ENCODE data around the gene LSM2.
"Not testable (repeated sequence)": the region's sequence is repeated elsewhere in the genome, so short reads cannot be mapped to it uniquely, and the experiment has no call there.

LSM2 gene

DNA sequence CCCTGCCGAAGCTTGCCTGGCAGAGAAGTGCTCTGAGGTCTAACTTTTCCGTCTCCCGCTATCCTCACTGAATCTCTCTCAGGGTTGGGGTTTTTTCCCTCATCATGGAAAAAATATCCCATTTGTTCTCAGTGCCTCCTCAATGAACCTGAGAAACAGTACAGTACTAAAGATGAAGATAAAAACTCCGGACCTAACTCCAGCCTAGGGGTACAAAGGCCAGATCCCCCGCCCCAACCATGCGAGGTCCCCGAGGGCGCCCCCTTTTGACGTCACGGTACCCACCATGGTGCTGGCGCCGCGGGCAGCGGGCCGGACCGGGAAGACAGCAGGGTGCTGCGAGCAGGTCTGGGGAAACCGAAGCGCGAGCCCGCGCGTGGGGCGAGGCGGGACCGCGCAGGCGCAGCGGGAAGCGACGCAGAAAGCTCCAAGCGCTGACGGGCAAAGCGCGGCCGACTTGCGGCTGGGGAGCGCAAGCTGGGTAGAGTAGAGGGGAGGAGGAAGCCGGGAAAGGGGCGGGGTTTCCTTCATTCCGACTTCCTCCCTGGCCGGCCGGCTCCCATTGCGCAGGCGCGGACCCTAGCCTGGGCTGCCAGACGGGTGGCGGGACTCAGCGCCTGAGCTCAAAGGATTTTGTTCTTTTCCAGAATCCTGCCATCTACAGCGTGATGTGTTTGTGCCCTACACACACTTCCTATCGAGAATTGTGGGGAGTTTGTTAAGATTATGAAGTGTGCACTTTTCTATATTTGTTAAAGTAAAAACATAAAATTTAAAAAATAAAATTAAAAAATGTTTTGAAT lies at the start of gene LSM2:
TSS of gene LSM2 (minus strand) at position 497 of the 803 bp plus-strand sequence. CDS start at position 288, 209 bp downstream.
- DNase-seq (ENCODE audit: low read depth), result peak; percentile 96

DNA sequence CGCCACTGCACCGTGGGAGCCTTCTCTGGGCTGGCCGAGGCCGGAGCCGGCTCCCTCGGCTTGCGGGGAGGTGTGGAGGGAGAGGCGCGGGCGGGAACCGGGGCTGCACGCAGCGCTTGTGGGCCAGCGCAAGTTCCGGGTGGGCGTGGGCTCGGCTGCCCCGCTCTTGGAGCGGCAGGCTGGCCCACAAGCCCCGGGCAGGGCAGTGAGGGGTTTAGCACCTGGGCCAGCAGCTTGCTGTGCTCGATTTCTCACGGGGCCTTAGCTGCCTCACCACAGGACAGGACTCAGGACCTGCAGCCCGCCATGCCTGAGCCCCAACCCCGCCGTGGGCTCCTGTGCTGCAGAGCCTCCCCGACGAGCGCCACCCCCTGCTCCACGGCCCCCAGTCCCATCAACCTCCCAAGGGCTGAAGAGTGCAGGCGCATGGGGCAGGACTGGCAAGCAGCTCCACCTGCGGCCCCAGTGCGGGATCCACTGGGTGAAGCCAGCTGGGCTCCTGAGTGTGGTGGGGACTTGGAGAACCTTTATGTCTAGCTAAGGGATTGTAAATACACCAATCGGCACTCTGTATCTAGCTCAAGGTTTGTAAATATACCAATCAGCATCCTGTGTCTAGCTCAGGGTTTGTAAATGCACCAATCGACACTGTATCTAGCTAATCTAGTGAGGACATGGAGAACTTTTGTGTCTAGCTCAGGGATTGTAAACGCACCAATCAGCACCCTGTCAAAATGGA lies 45.4 kb upstream of the LSM2 start:
- DNase-seq (ENCODE audit: low read depth), result not testable (repeated sequence)

DNA sequence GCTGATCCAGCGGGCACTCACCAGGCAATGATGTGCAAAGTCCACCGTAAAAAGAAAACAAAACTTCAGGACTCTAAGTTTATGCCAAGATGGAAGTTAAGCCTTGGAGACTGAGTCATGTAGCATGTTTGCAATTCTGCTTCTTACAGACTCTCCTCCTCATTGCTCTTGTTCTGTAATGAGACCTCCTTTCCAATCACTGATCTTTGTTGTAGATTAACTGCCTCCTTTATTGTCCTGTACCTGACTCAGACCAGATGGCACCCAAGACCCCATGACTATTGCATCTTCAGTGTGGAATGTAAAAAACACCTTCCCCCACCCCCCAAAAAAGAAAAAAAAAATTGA lies 44.7 kb upstream of the LSM2 start:
- DNase-seq (ENCODE audit: low read depth), result no peak

DNA sequence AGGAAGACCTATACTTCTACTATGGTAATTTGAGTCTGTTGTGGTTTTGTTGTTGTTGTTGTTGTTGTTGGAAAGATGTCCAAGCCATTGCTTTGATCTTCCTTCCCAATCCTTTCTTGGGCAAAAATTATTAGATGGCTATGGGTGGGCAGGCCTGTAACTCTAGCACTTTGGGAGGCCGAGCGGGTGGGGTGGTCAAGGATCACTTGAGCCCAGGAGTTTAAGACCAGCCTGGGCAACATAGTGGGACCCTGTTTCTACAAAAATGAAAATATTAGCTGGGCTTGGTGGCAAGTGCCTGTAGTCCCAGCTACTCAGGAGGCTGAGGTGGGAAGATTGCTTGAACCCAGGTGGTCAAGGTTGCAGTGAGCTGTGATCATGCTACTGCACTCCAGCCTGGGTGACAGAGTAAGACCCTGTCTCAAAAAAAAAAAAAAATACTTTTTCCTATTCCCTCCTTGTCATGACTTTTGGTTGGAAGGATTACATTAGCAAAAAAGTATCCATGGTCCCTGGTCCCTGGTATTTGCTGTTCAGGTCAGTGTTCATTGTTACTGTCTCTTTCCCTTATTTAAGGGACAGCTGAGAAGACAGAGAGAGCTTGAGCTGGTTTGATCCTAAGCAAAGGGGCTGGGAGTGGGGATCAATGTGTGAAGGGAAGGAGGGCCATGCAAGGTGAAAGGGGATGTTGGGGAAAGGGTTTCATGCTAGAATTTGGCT lies 44.2 kb upstream of the LSM2 start:
- DNase-seq (ENCODE audit: low read depth), result no peak

DNA sequence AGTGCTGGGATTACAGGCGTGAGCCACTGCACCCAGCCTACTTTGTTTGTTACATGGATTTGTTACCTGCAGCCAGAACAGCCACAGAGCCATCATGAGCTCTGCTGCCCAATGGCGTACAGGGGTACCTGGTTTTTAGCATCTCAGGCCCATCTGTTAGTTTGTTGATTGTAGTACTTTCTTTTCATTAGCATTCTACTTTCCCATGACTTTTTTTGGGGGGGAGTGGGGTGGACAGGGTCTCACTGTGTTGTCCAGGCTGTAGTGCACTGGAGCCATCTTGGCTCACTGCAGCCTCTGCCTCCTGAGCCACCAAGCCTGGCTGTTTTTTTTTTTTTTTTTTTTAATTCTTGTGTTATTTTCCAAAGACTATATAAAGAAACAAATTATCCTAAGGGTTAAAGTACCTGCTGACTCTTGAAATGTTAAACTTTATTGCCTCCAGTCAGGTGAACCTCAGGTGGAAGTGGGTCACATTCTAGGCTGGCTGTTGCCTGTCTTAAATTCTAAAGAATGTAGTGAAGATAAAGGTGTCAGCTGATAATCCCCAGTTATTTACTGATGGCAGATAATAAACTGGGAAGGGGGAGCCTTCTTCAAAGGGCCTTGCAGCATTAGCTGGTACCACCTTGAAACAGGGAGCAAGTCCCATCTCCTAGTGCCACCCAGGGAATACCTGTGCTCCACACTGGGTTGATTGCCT lies 40.7 kb upstream of the LSM2 start:
- no peak for DNase-seq (ENCODE audit: low read depth)

DNA sequence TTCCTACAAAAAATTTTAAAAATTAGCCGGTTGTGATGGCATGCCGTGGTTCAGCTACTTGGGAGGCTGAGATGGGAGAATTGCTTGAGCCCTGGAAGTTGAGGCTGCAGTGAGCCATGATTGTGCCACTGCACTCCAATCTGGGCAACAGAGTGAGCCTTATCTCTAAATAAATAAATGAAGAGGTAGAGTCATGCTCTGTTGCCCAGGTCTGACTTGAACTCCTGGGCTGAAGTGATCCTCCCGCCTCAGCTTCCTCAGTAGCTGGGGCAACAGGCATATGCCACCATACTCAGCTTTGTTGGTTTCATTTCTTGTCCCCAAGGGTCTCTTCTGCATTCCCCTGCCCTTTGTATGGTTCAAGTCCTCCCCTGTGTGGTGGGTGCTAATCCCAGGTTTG lies 37.7 kb upstream of the LSM2 start:
- no peak for DNase-seq (ENCODE audit: low read depth)

DNA sequence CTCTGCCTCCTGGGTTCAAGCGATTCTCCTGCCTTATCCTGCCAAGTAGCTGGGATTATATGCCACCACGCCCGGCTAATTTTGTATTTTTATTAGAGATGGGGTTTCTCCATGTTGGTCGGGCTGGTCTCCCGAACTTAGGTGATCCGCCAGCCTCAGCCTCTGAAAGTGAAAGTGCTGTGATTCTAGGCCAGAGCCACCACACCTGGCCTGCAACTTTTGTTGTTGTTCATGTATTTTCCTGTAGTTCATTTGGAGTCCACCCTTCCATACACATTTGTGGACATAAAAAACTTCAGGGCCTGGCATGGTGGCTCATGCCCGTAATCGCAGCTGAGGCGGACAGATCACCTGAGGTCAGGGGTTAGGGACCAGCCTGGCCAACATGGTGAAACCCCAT lies 35.3 kb upstream of the LSM2 start:
- no peak for DNase-seq (ENCODE audit: low read depth)

DNA sequence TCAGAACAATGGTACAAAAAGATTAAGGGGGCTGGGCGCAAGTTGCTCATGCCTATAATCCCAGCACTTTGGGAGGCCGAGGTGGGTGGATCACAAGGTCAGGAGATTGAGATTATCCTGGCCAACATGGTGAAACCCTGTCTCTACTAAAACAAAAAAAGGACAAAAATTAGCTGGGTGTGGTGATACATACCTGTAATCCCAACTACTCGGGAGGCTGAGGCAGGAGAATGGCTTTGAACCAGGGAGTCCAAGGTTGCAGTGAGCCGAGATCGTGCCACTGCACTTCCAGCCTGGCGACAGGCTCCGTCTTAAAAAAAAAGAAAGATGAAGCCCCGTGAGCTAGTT lies 33.0 kb upstream of the LSM2 start:
- not testable (repeated sequence) for DNase-seq (ENCODE audit: low read depth)

DNA sequence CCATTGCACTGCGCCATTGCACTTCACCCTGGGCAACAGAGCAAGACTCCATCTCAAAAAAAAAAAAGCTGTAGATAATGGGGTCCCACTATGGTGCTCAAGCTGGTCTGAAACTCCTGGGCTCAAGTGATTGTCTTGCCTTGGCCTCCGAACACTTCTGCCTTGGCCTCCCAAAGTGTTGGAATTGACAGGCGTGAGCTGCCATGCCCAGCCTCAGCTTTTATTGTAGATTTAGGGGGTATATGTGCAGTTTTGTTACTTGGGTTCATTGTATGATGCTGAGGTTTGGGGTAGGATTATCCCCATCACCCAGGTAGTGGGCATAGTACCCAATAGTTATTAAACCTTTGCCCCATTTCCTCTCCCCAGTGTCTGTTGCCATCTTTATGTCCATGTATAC lies 32.2 kb upstream of the LSM2 start:
- DNase-seq (ENCODE audit: low read depth), result no peak

DNA sequence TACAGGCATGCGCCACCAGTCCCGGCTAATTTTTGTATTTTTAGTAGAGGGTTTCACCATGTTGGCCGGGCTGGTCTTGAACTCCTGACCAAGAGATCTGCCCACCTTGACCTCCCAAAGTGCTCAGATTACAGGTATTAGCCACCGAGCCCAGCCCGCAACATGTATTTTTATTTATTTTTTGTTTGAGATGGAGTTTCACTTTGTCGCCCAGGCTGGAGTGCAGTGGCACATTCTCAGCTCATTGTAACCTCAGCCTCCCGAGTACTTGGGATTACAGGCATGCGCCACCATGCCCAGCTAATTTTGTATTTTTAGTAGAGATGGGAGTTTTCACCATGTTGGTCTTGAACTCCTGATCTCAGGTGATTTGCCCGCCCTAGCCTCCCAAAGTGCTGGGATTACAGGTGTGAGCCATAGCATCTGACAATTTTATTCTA lies 31.4 kb upstream of the LSM2 start:
- not testable (repeated sequence) for DNase-seq (ENCODE audit: low read depth)

DNA sequence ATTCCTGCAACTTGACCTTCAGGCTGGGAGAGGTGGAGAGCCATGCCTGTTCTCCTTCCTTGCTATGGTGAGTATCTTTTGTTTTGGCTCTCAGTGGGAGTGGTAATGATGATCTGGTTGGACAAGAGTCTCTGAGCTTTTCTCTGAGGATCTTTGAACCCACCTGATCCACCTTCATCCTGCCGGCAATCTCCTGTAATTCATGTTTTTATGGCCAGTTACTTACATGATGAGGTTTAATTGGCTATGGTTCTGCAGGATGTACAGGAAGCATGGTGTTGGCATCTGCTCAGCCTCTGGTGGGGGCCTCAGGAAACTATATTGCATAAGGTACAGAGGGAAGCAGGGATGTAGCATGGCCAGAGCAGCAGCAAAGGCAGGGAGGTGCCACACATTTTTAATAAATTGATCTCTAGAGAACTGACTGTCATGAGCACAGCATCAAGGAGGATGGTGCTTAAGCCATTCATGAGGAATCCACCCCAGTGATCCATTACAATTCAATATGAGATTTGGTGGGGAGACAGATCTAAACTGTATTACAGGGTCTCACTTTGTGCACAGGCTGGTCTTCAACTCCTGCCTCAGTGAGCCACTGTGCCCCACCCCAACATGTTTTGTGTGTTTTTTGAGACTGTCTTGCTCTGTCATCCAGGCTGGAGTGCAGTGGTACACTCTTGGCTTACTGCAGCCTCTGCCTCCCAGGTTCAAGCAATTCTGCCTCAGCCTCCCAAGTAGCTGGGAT lies 30.8 kb upstream of the LSM2 start:
- DNase-seq (ENCODE audit: low read depth), result no peak

DNA sequence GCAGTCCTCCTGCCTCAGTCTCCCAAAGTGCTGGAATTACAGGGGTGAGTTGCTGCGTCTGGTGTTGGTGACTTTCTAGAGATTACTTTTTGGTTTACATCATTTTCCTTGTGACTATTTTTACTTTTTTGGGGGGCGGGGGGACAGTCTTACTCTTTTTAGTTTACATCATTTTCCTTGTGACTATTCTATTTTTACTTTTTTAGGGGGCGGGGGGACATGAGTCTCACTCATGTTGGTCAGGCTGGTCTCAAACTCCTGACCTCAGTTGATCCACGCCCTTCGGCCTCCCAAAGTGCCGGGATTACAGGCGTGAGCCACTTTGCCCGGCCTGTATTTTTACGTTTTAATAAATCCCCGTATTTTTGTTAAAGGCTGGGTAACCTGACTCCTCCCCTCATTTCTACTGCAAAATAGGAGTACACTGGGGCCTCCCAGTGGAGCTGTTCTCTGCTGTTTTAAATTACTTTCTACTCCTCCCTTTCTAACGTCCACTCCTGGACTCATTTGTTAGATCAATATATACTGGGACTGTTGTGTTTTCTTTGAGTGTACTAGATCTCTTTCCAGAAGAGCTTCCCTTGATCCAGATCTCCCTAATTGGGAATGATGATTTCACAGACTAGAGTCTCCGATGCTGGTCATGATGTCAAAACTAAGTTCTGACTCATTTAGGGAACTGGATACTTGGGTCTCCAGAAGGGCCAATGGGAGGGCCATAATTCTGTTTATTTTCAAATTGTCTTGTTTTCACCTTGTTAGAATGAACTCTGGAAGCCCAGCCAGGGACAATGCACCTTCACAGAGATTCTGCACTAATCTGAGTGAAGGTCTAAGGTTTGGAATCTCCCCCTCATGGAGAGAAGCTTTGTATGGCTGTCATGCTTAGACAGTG lies 30.0 kb upstream of the LSM2 start:
- DNase-seq (ENCODE audit: low read depth), result no peak

DNA sequence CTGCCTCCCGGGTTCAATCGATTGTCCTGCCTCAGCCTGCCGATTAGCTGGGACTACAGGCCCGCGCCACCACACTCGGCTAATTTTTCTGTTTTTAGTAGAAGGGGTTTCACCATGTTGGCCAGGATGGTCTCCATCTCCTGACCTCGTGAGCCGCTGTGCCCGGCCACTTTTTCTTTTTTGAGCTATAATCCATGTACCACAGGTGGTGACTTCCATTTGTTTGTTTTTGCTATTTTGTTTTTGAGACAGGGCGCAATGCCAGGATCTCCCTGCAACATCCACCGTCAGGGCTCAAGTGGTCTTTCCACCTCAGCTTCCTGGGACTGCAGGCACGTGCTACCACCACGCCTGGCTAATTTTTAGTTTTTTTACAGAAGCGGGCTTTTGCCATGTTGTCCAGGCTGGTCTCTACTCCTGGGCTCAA lies 29.3 kb upstream of the LSM2 start:
- DNase-seq (ENCODE audit: low read depth), result no peak

DNA sequence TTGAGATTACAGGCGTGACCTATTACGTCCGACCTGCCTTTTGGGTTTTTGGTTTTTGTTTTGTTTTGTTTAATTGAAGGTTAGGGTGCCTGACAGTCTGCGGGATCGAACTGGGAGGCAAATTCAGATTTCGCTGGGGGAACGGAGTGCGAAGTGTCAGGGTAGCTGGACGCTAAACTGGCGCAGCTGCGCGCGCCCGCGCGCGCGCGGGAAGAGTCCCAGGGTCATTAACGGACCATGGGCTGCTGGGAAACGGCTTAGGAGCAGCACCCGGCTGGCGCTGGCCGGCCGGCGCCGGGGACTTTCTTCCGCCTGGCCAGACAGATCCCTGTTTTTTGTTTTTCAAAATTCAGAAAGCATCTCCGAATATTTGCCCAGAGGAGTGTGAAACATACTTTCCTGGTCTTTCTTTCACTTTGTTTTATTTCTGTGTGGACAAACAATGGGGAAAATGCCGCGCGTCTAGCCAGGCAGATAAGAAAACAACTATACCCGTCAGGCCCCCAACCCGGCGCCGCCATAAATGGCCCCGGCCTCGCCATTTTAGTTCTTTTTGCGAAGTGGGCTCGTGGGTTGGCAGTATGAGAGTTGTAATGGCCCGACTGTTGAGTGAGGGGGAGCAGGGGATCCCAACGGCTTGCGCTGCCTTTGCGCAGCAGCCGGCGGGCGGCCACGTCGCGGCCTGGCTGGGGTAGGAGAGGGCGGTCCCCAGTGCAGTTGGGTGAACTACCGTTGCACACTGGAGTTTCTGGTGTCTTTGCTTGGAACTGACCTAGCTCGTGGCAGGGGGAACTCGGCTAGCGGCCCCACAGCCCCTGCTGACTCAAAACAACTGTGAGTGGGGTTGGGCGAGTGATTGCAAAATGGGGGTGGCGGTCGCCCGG lies 27.8 kb upstream of the LSM2 start:
- peak; percentile 63 for DNase-seq (ENCODE audit: low read depth)

DNA sequence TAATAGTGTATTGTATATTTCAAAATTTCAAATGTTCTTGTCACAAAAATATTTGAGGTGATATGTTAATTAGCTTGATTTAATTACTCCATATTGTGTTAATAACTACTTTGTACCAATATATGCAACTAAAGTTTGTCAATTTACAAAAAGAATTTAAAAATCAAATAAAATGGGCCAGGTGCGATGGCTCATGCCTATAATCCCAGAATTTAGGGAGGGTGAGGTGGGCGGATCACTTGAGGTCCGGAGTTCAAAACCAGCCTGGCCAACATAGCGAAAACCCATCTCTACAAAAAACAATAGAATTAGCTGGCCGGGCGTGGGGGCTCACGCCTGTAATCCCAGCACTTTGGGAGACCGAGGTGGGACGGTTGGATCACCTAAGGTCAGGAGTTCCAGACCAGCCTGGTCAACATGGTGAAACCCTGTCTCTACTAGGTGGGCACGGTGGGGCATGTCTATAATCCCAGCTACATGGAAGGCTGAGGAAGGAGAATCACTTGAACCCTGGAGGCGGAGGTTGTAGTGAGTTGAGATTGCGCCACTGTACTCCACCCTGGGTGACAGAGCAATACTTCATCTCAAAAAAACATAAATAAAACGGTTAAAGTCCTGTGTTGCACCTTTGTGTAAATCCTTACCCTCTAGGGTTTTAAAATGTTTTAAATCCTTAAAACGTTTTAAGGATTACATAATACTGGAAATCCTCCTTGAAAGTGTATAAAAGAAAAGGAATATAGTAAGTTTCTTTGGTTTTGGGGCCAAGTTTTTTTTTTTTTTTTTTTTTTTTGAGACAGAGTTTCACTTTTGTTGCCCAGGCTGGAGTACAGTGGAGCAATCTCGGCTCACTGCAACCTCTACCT lies 24.8 kb upstream of the LSM2 start:
- no peak for DNase-seq (ENCODE audit: low read depth)

DNA sequence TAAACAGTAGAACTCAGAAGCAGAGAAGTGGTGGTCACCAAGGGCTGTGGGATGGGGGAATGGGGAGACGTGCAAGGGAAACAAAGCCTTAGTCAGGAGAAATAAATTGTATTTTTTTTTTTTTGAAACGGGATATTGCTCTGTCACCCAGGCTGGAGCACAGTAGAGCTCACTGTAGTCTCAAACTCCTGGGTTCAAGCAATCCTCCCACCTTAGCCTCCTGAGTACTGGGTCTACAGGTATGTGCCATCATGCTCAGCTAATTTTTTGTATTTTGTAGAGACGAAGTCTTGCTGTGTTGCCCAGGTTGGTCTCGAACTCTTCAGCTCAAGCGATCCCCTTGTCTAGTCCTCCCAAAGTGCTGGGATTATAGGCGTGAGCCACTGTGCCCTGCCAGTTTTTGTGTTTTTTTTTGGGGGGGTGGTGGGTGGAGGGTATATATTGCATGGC lies 24.1 kb upstream of the LSM2 start:
- no peak for DNase-seq (ENCODE audit: low read depth)

DNA sequence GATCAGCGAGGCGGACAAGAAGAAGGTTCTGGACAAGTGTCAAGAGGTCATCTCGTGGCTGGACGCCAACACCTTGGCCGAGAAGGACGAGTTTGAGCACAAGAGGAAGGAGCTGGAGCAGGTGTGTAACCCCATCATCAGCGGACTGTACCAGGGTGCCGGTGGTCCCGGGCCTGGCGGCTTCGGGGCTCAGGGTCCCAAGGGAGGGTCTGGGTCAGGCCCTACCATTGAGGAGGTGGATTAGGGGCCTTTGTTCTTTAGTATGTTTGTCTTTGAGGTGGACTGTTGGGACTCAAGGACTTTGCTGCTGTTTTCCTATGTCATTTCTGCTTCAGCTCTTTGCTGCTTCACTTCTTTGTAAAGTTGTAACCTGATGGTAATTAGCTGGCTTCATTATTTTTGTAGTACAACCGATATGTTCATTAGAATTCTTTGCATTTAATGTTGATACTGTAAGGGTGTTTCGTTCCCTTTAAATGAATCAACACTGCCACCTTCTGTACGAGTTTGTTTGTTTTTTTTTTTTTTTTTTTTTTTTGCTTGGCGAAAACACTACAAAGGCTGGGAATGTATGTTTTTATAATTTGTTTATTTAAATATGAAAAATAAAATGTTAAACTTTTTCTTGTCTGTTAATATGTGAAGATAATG lies 23.0 kb upstream of the LSM2 start:
- DNase-seq (ENCODE audit: low read depth), result no peak

All from T-helper 22 cell (primary cell).